KG1 (cell line): ENCODE measurements around the gene RBMS2.
"Not testable (repeated sequence)": the region's sequence is repeated elsewhere in the genome, so short reads cannot be mapped to it uniquely, and the experiment has no call there.

Experiments used
- DNase-seq: peaks from one replicate; lab custom pipeline; 2025; lab: John Stamatoyannopoulos, UW

The RBMS2 gene

GRCh38 chr12:56521590-56522371, at the start of gene RBMS2:
Gene RBMS2 (plus strand): TSS chr12:56521820. CDS start chr12:56522024, 204 bp downstream.
- no peak for DNase-seq

GRCh38 chr12:56474389-56474788, 47.2 kb upstream of the RBMS2 start:
- DNase-seq = no peak

GRCh38 chr12:56476143-56476542, 45.5 kb upstream of the RBMS2 start:
- DNase-seq = no peak

- no peak for DNase-seq
These were observed 44.6 kb upstream of the RBMS2 start for GRCh38 chr12:56476972-56477432.

GRCh38 chr12:56477521-56478225, 43.9 kb upstream of the RBMS2 start:
- DNase-seq = no peak

- no peak for DNase-seq
These were observed 42.0 kb upstream of the RBMS2 start for GRCh38 chr12:56479625-56480024.

GRCh38 chr12:56484566-56484965, 37.1 kb upstream of the RBMS2 start:
- no peak for DNase-seq

GRCh38 chr12:56486694-56487093, 34.9 kb upstream of the RBMS2 start:
- DNase-seq = no peak

GRCh38 chr12:56487448-56488040, 34.1 kb upstream of the RBMS2 start:
- DNase-seq = no peak

GRCh38 chr12:56488041-56488955, 33.3 kb upstream of the RBMS2 start, which contains the start of gene GLS2:
Gene GLS2 (minus strand): TSS chr12:56488161. CDS start chr12:56488118, 43 bp downstream.
- DNase-seq = no peak

GRCh38 chr12:56490360-56490759, 31.3 kb upstream of the RBMS2 start:
- DNase-seq = no peak

- not testable (repeated sequence) for DNase-seq
These were observed 28.1 kb upstream of the RBMS2 start for GRCh38 chr12:56493409-56494105.

GRCh38 chr12:56494106-56494415, 27.6 kb upstream of the RBMS2 start:
- DNase-seq = not testable (repeated sequence)

- DNase-seq = not testable (repeated sequence)
These were observed 27.1 kb upstream of the RBMS2 start for GRCh38 chr12:56494481-56494880.

GRCh38 chr12:56496704-56497103, 24.9 kb upstream of the RBMS2 start:
- not testable (repeated sequence) for DNase-seq

GRCh38 chr12:56498126-56498902, 23.3 kb upstream of the RBMS2 start:
- DNase-seq = not testable (repeated sequence)

- DNase-seq = not testable (repeated sequence)
These were observed 22.2 kb upstream of the RBMS2 start for GRCh38 chr12:56499452-56499851.

GRCh38 chr12:56499879-56500278, 21.7 kb upstream of the RBMS2 start:
- DNase-seq = not testable (repeated sequence)

- DNase-seq = no peak
These were observed 10.8 kb upstream of the RBMS2 start for GRCh38 chr12:56510786-56511185.

- DNase-seq = not testable (repeated sequence)
These were observed 7.7 kb upstream of the RBMS2 start for GRCh38 chr12:56514014-56514318.

GRCh38 chr12:56517854-56518253, 3.8 kb upstream of the RBMS2 start:
- DNase-seq = no peak
